Type B pancreatic cell (in vitro differentiated cells): ENCODE measurements around the gene NRCAM. TPM values are rescaled to one million over a fixed set of nuclear protein-coding genes. Genes with fewer than 3 reads are reported as not detected.
"Not testable (repeated sequence)": the region's sequence is repeated elsewhere in the genome, so short reads cannot be mapped to it uniquely, and the experiment has no call there.

Experiments
- DNase-seq: peaks from one replicate; pipeline ENCODE4 v3.0.0; 2021; ENCODE audit warnings: mixed read lengths; ENCODE audit not compliant: unreplicated experiment; ENCODE audit errors: extremely low spot score
- H3K27ac Mint-ChIP-seq: 2 replicates; pipeline ENCODE4 v1.8.0; 2021; ENCODE audit warnings: mild to moderate bottlenecking, mixed read lengths
- H3K27me3 Mint-ChIP-seq: 2 replicates; pipeline ENCODE4 v1.8.0; 2021; ENCODE audit warnings: mixed read lengths
- H3K36me3 Mint-ChIP-seq: 2 replicates; pipeline ENCODE4 v1.8.0; 2021; ENCODE audit warnings: mixed read lengths
- H3K4me1 Mint-ChIP-seq: one replicate; pipeline ENCODE4 v1.8.0; 2021; ENCODE audit warnings: mixed read lengths; ENCODE audit not compliant: unreplicated experiment
- H3K4me3 Mint-ChIP-seq: 2 replicates; pipeline ENCODE4 v1.8.0; 2021; ENCODE audit warnings: mild to moderate bottlenecking, mixed read lengths
- H3K9me3 Mint-ChIP-seq: 2 replicates; pipeline ENCODE4 v1.8.0; 2021; ENCODE audit warnings: mixed read lengths
- total RNA-seq: library from RNA; stranded (reverse); gene quantifications from 2 replicates; pipeline ENCODE4 v1.2.1, GENCODE V29; 2021; ENCODE audit warnings: low replicate concordance
- TF ChIP-seq, protein P1 (sequence below): fragments of 200-600 bp; sonication (generic); conservative IDR thresholded peaks from 2 replicates; pipeline ENCODE4 v1.5.0; 2021; ENCODE audit warnings: antibody characterized with exemption, mild to moderate bottlenecking

The NRCAM gene
- total RNA-seq, 1 donor from 2014 or later: 41.0 TPM

GRCh38 chr7:108348913-108349312 lies 107.3 kb downstream of the NRCAM start:
- Mint-ChIP-seq H3K36me3 (no peaks in the 10 kb centered on the region), H3K4me3 (no peak overlapping the region), H3K4me1 (peaks cover 10% of the 10 kb centered on the region), H3K9me3 (no peaks in the 10 kb centered on the region), H3K27me3 (no peaks in the 10 kb centered on the region), H3K27ac (no peak overlapping the region)
- TF ChIP-seq, protein P1, sequence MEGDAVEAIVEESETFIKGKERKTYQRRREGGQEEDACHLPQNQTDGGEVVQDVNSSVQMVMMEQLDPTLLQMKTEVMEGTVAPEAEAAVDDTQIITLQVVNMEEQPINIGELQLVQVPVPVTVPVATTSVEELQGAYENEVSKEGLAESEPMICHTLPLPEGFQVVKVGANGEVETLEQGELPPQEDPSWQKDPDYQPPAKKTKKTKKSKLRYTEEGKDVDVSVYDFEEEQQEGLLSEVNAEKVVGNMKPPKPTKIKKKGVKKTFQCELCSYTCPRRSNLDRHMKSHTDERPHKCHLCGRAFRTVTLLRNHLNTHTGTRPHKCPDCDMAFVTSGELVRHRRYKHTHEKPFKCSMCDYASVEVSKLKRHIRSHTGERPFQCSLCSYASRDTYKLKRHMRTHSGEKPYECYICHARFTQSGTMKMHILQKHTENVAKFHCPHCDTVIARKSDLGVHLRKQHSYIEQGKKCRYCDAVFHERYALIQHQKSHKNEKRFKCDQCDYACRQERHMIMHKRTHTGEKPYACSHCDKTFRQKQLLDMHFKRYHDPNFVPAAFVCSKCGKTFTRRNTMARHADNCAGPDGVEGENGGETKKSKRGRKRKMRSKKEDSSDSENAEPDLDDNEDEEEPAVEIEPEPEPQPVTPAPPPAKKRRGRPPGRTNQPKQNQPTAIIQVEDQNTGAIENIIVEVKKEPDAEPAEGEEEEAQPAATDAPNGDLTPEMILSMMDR: no peak
- DNase-seq: no peak

- Mint-ChIP-seq H3K27me3 (no peaks in the 10 kb centered on the region), H3K36me3 (no peaks in the 10 kb centered on the region), H3K4me1 (peaks cover 10% of the 10 kb centered on the region)
Observed at GRCh38 chr7:108347616-108348015, 108.6 kb downstream of the NRCAM start.

GRCh38 chr7:108345710-108346336 lies 110.4 kb downstream of the NRCAM start:
- TF ChIP-seq, protein P1: no peak
- Mint-ChIP-seq H3K36me3 (no peaks in the 10 kb centered on the region), H3K4me3 (no peak overlapping the region), H3K27me3 (no peaks in the 10 kb centered on the region), H3K4me1 (peaks cover 10% of the 10 kb centered on the region), H3K9me3 (no peaks in the 10 kb centered on the region), H3K27ac (no peak overlapping the region)
- DNase-seq: no peak

More at GRCh38 chr7:108347616-108348015, 108.6 kb downstream of the NRCAM start:
- H3K4me3 Mint-ChIP-seq: no peak overlapping the region
- DNase-seq: no peak
- no peaks in the 10 kb centered on the region for H3K9me3 Mint-ChIP-seq
- TF ChIP-seq, protein P1: no peak
- no peak overlapping the region for H3K27ac Mint-ChIP-seq

GRCh38 chr7:108340856-108341411 lies 115.3 kb downstream of the NRCAM start:
- no peak for DNase-seq
- H3K9me3 Mint-ChIP-seq: no peaks in the 10 kb centered on the region
- TF ChIP-seq, protein P1: no peak
- H3K4me3 Mint-ChIP-seq: peak overlapping the region; percentile 11
- no peaks in the 10 kb centered on the region for H3K36me3 Mint-ChIP-seq
- peak overlapping the region; percentile 75 for H3K27ac Mint-ChIP-seq
- H3K27me3 Mint-ChIP-seq: no peaks in the 10 kb centered on the region
- peaks cover 13% of the 10 kb centered on the region for H3K4me1 Mint-ChIP-seq

GRCh38 chr7:108340406-108340805 lies 115.8 kb downstream of the NRCAM start:
- H3K36me3 Mint-ChIP-seq, H3K9me3 Mint-ChIP-seq, H3K27me3 Mint-ChIP-seq, DNase-seq: not testable (repeated sequence)
- Mint-ChIP-seq H3K4me1 (peaks cover 16% of the 10 kb centered on the region), H3K27ac (peak overlapping the region; percentile 75), H3K4me3 (peak overlapping the region; percentile 11)

GRCh38 chr7:108335269-108335918 lies 120.8 kb downstream of the NRCAM start:
- TF ChIP-seq, protein P1: no peak
- H3K4me1 Mint-ChIP-seq: peaks cover 19% of the 10 kb centered on the region
- DNase-seq: no peak
- no peaks in the 10 kb centered on the region for H3K36me3 Mint-ChIP-seq
- H3K27me3 Mint-ChIP-seq: no peaks in the 10 kb centered on the region
- peak overlapping the region; percentile 21 for H3K4me3 Mint-ChIP-seq
- H3K9me3 Mint-ChIP-seq: no peaks in the 10 kb centered on the region
- peak overlapping the region; percentile 9 for H3K27ac Mint-ChIP-seq
